NB4 (cell line): ENCODE results near the gene CUX1.

ENCODE experiments used
- POLR2A ChIP-seq: IDR thresholded peaks from 2 replicates; pipeline ENCODE4 v1.6.1; 2011; ENCODE audit warnings: mild to moderate bottlenecking; ENCODE audit not compliant: insufficient read length; ENCODE audit errors: extremely low read depth
- TF ChIP-seq, protein P1 (sequence below): IDR thresholded peaks from one replicate; pipeline ENCODE4 v1.5.1; 2012; ENCODE audit warnings: low read depth, low read length

DNA sequence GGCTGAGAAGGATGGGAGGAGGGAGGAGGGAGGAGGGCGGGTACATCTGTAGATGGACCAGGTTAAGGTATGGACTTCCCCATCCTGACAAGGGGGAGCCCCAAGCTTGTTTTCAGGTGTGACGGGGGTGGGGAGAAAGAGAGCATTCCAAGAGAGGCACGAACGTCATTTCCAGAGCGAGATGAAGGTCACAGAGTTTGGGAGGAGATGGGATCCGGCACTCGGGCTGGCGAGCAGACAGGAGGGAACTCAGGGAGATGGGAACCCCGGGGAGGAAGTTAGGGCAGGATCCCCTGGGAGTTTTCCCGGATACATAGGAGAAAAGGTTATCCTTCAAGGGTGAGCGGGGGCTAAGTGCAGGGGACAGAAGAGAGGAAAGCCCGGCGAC, 118.8 kb downstream of the CUX1 start:
- TF ChIP-seq, protein P1, sequence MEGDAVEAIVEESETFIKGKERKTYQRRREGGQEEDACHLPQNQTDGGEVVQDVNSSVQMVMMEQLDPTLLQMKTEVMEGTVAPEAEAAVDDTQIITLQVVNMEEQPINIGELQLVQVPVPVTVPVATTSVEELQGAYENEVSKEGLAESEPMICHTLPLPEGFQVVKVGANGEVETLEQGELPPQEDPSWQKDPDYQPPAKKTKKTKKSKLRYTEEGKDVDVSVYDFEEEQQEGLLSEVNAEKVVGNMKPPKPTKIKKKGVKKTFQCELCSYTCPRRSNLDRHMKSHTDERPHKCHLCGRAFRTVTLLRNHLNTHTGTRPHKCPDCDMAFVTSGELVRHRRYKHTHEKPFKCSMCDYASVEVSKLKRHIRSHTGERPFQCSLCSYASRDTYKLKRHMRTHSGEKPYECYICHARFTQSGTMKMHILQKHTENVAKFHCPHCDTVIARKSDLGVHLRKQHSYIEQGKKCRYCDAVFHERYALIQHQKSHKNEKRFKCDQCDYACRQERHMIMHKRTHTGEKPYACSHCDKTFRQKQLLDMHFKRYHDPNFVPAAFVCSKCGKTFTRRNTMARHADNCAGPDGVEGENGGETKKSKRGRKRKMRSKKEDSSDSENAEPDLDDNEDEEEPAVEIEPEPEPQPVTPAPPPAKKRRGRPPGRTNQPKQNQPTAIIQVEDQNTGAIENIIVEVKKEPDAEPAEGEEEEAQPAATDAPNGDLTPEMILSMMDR: no peak
- no peak for TF ChIP-seq POLR2A
